ENCODE data around the gene VKORC1. TPM values are rescaled to one million over a fixed set of nuclear protein-coding genes. Genes with fewer than 3 reads are reported as not detected.

Gene VKORC1
- polyA plus RNA-seq, 2 of the 4 experiments (the other 2 are of a cell fraction) = 94.2 to 101 TPM

DNA sequence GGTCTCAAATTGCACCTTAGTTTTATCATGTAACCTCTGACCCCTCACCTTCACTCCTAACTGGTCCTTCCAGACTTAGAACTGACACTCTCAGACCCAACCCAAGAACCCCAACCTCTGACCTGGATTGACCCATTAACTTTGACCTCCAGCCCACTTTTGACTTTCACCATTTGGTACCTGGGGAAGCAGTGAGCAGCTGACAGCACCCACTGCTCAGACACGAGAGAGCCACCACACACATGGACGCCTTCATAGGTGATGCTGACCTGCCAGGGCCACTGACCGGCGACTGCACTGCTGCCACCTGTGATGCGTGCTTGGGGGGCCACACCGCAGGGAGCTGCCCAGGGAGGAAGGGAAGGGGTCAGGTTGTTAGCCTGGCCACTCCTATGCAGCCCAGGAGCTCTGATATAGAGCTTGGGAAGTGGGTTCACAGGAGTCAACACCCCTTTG lies 38.5 kb upstream of the VKORC1 start:
- DNase-seq (ENCODE audit: low read depth in 1 of 2, low spot score in 1 of 2) (no peak), ATAC-seq (no peak), FAIRE-seq (no peak)
- Histone ChIP-seq H3K9me3 (no peaks in the 10 kb centered on the region), H3K4me2 (no peak overlapping the region), H3K4me1 (peaks cover 18% of the 10 kb centered on the region; the same call in 2 of the 3 replicates), H3K4me3 (no peak overlapping the region), H3K27ac (no peak overlapping the region)
- no peak for TF ChIP-seq POLR2A (IDR thresholded peaks at IDR 0.05; ENCODE audit: low read length)
- no peak for TF ChIP-seq PHF8 (IDR thresholded peaks at IDR 0.05; ENCODE audit: borderline replicate concordance, low read depth)
- TF ChIP-seq TFCP2L1 (CRISPR knock-in tag; IDR thresholded peaks at IDR 0.05) = no peak
- TF ChIP-seq NPAS2 (CRISPR knock-in tag; IDR thresholded peaks at IDR 0.05; ENCODE audit: borderline replicate concordance) = no peak
- TF ChIP-seq, protein P1, sequence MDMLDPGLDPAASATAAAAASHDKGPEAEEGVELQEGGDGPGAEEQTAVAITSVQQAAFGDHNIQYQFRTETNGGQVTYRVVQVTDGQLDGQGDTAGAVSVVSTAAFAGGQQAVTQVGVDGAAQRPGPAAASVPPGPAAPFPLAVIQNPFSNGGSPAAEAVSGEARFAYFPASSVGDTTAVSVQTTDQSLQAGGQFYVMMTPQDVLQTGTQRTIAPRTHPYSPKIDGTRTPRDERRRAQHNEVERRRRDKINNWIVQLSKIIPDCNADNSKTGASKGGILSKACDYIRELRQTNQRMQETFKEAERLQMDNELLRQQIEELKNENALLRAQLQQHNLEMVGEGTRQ (IDR thresholded peaks at IDR 0.05) = no peak
- TF ChIP-seq FOXS1 (CRISPR knock-in tag; IDR thresholded peaks at IDR 0.05) = no peak
- no peak for TF ChIP-seq MAFK (IDR thresholded peaks at IDR 0.05; ENCODE audit: partially characterized antibody)
- no peak for TF ChIP-seq CHD4 (IDR thresholded peaks at IDR 0.05; ENCODE audit: borderline replicate concordance)
- 86% methylated on average over 3 of the region's 6 CpGs for WGBS (ENCODE audit: missing lambda C conversion rate)
- POLR2A ChIA-PET = interaction anchor here (0.9 to 2.2 kb wide), 2 partner anchors 9 to 16 kb away, joined by 3 to 8 read pairs; partner anchors contain the start of gene KAT8
- CTCF ChIA-PET = interaction anchor here (1.2 to 2.6 kb wide), 3 partner anchors 9 to 309 kb away, joined by 3 to 16 read pairs (median 4); partner anchors contain the start of genes HSD3B7 and ZNF843

DNA sequence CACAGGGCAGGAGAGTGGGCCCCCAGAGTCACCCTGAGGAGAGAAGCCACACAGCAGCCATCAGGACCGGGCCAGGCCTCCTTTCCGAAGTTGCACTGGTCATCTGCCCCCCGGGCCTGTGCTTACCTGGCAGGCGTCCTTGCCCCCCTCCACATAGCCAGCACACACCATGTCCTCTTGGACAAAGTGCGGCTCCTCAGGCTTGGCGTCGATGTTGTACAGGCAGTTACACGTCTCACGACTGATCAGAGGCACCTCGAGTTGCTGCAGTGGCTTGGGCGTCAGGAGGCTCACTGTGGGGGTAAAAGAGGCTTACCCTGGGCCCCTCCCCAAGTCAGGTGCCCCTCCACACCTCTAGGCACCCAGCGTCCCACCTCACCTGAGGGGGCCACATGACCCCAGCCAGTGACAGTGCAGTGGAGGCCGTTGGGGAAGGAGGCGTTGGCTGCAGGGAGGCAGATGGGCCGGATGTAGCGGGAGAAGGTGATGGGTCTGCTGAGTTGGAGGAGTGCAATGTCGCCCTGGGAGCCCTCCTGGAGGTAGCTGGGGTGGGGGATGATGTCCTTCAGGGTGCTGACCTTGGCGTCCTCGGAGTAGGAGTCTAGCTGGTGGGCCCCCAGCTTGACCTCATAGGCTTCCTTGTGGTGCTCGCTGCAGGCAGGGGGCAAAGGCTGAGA lies 37.8 kb upstream of the VKORC1 start:
- ChIA-PET CTCF (interaction anchor here (1.2 to 2.6 kb wide), 4 partner anchors 10 to 310 kb away, joined by 3 to 16 read pairs (median 4); partner anchors contain the start of genes HSD3B7 and ZNF843), POLR2A (interaction anchor here (0.9 to 2.2 kb wide), 3 partner anchors 10 to 15 kb away, joined by 3 to 8 read pairs (median 5); partner anchors contain the start of gene KAT8)
- Histone ChIP-seq H3K9me3 (no peaks in the 10 kb centered on the region), H3K27ac (no peak overlapping the region), H3K4me1 (peaks cover 18% of the 10 kb centered on the region; the same call in 2 of the 3 replicates), H3K4me3 (no peak overlapping the region), H3K4me2 (no peak overlapping the region)
- FAIRE-seq (no peak), DNase-seq (ENCODE audit: low read depth in 1 of 2, low spot score in 1 of 2) (no peak), ATAC-seq (no peak)
- WGBS (ENCODE audit: missing lambda C conversion rate) = 94% methylated on average over 16 of the region's 20 CpGs
- TF ChIP-seq RAD21 (conservative IDR thresholded peaks at IDR 0.05 in 1 of 2, IDR thresholded peaks at IDR 0.05 in 1 of 2) = no peak

- Histone ChIP-seq H3K4me3 (no peak overlapping the region), H3K4me2 (no peak overlapping the region), H3K9me3 (no peaks in the 10 kb centered on the region), H3K27ac (no peak overlapping the region), H3K4me1 (peaks cover 18% of the 10 kb centered on the region; the same call in 2 of the 3 replicates)
- CTCF ChIA-PET = interaction anchor here (0.6 to 2.6 kb wide), 3 partner anchors 10 to 147 kb away, joined by 3 to 16 read pairs (median 4); partner anchors contain the start of gene HSD3B7
- ATAC-seq (no peak), DNase-seq (ENCODE audit: low read depth in 1 of 2, low spot score in 1 of 2) (no peak), FAIRE-seq (no peak)
- no peak for TF ChIP-seq FOSL2 (IDR thresholded peaks at IDR 0.05)
- TF ChIP-seq FOSL2 (CRISPR knock-in tag; IDR thresholded peaks at IDR 0.05) = no peak
- TF ChIP-seq ZSCAN20 (CRISPR knock-in tag; IDR thresholded peaks at IDR 0.05) = no peak
- no peak for TF ChIP-seq RARB (CRISPR knock-in tag; IDR thresholded peaks at IDR 0.05)
- no peak for TF ChIP-seq MAZ (IDR thresholded peaks at IDR 0.05; ENCODE audit: borderline replicate concordance, low read depth, low read length)
- no peak for TF ChIP-seq NR3C1 (IDR thresholded peaks at IDR 0.05)
- no peak for TF ChIP-seq CHD4 (IDR thresholded peaks at IDR 0.05; ENCODE audit: borderline replicate concordance)
- TF ChIP-seq ATOH8 (CRISPR knock-in tag; IDR thresholded peaks at IDR 0.05; ENCODE audit: low read depth) = no peak
- no peak for TF ChIP-seq HES2 (IDR thresholded peaks at IDR 0.05)
- TF ChIP-seq KDM1A (IDR thresholded peaks at IDR 0.05; ENCODE audit: low read depth) = no peak
- no peak for TF ChIP-seq ZFP36 (IDR thresholded peaks at IDR 0.05; ENCODE audit: borderline replicate concordance, partially characterized antibody)
- 82% methylated on average over 5 of the region's 5 CpGs for WGBS (ENCODE audit: missing lambda C conversion rate)
- POLR2A ChIA-PET = interaction anchor here (1.5 to 2.2 kb wide), 2 partner anchors 10 to 14 kb away, joined by 5 to 8 read pairs; partner anchors contain the start of gene KAT8
Observed at GRCh38 chr16:31131841-31132271, 37.3 kb upstream of the VKORC1 start.
